ENCODE results near the gene ACAD10.

ACAD10 gene

DNA sequence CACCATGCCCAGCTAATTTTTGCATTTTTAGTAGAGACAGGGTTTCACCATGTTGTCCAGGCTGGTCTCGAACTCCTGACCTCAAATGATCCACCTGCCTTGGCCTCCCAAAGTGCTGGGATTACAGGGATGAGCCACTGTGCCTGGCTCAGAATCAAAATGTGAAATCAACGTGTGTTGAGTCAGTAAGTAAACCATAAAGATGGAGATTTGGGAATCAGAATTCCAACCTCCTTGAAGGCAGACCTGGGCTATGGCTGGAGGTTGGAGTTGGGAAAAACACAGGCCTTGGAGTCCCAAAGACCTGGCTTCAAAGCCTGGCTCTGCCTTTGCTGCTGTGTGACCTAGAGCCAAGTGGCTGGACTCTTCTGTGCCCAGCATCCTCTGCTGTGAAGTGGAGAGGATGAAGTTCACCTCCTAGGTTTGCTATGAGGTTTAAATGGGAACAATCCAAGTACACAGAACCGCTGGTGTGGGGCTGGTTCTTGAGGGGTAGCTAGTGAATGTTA, 91.0 kb downstream of the ACAD10 start:
- no peak for DNase-seq (ENCODE audit: low read depth)

DNA sequence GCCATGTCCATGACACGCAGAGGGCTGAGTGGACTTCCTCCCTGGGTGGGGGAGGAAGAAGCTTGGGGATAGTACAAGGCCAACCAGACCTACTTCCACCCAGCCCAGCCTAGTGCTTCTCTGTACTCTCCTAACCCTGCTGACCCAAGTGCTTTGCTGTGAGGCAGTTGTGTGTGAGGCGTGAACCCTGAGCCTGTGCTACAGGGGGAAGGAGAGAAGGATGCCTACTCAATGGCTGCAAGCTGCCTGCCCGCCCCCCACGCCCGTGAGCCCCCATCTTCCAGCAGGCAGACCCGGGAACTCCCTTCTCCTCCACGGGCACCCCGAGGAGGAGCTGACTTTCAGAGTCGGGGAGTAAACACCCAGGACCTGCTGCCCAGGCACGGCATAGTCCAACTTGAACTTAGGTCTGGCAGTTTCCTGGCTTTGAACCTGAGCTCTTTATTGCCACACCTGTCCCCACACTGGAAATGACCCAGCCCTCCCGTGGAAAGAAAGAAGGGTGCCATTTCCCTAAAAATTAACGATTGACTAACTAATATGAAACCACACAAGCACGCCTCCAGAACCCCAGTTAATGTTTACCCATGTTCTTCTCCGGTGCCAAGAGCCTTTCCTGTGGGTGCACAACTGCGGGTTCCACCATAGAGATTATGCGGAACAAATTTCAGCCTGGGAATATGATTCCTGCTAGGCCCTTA, 91.6 kb downstream of the ACAD10 start:
- DNase-seq (ENCODE audit: low read depth), result no peak

DNA sequence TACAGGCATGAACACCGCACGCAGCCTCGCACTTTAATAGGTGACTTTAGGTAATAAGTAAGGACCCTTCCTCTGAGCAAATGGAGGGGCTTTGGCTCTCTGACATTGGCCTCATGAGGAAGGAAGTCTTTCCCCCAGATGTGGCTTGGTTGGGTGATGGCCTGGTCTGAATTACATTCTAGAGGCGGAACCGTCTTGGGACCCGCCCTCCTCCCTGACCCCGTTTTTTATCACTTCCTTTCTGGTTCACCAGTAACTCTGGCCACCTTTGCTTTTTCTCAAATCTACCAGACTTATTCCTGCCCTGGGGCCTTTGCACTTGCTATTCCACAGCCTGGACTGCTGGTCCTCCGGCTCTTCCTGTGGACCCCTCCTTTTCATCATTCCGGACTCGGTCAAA, 94.3 kb downstream of the ACAD10 start:
- DNase-seq (ENCODE audit: low read depth), result no peak

DNA sequence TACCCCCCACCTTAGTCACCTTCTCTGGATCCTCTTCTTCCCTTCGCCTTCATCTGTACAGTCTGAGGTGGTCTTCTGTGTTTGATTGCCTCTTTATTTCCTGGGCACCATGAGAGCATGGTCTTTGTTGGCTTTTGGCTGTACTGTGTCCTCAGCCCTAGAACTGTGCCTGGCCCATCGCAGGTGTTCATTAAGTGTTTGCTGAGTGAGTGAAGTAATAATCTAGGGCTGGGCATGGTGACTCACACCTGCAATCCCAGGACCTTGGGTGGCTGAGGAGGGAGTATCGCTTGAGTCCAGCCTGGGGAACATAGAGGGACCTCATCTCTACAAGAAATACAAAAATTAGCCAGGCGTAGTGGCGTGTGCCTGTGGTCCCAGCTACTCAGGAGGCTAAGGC, 94.8 kb downstream of the ACAD10 start:
- no peak for DNase-seq (ENCODE audit: low read depth)

DNA sequence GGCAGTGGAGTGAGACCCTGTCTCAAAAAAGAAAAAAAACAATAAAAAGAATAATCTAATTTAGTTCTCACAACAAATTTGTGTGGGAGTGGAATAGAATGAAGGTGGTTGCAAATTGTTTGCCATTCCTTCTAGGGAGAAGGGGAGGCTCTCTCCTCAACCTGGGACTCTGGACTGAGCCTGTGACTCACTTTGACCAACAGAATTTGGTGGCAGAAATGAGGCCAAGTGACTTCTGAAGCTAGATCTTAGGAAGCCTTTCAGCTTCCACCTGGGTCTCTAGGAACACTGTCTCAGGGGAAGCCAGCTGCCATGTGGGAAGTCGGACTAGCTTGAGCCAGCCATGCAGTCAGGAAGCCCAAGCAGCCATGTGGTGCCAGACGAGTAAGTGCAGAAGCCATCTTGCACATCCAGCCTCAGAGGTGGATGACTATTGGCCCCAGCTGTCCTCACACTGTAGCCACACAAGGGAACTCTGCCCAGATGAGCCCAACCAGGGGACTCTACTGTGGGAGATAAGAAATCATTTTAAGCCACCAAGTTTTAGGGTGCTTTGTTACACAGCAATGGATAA, 95.3 kb downstream of the ACAD10 start:
- DNase-seq (ENCODE audit: low read depth), result no peak

DNA sequence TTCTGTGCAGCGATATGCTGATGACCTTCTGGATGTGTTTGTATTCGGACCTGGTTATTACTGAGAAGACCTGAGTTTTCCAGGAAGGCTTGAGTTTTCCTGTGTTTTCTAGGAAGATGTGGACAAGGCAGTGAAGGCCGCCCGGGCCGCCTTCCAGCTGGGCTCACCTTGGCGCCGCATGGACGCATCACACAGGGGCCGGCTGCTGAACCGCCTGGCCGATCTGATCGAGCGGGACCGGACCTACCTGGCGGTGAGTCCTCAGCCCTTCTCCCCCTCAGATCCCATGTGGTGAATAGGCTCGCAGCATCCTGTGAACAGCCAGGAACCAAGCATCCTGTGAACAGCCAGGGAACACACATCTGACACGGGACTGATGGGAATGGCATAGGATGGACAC, 97.2 kb downstream of the ACAD10 start:
- DNase-seq (ENCODE audit: low read depth), result no peak

DNA sequence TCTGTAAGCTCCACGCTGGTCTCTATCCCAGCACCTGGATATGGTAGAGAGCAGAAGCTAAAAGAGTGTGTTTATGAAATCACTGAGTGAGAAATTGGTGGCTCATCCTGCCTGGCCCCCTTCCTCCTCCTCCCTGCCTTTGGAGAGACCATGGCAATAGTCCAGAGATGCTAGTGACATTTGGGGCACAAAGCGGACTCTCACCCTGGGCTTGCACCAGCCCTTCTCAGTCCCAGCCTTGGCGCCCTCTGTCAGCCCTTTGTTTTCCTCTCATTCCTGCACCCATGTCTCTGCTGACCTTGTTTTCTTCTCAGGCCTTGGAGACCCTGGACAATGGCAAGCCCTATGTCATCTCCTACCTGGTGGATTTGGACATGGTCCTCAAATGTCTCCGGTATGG, 99.1 kb downstream of the ACAD10 start:
- DNase-seq (ENCODE audit: low read depth), result no peak

DNA sequence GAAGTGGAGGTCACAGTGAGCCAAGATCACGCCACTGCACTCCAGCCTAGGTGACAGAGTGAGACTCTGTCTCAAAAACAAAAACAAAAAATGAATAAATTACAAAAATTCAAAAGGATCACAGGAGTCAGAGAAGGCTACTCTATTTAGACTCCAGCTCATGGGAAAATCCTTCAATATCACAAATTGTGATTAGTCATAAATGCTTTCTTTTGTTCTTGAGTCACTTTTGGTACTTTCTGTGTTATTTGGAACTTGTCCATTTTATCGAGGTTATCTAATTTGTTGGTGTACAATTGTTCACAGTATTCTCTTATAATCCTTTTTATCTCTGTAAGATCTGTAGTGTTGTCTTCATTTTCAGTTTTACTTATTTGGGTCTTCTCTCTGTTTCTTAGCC, 99.8 kb downstream of the ACAD10 start:
- DNase-seq (ENCODE audit: low read depth), result no peak

DNA sequence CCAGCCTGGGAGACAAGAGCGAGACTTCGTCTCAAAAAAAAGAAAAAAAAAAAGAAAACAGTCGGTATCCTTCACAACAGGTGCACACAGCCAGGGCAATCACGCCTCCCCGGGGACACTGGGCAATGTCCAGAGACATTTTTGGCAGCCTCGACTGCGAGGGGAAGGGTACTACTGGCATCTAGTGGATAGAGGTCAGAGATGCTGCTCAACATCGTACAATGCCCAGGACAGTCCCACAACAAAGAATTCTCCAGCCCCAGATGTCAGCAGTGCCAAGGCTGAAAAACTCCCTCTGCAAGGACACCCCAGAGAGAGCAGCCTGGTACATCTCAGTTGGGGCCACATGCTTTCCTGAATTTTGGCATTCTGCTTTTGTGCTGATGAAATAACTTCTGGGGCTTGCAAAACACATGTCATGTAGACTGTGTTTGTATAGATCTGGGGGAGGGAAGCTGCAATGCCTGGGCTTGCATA, 102.4 kb downstream of the ACAD10 start:
- DNase-seq (ENCODE audit: low read depth), result no peak

DNA sequence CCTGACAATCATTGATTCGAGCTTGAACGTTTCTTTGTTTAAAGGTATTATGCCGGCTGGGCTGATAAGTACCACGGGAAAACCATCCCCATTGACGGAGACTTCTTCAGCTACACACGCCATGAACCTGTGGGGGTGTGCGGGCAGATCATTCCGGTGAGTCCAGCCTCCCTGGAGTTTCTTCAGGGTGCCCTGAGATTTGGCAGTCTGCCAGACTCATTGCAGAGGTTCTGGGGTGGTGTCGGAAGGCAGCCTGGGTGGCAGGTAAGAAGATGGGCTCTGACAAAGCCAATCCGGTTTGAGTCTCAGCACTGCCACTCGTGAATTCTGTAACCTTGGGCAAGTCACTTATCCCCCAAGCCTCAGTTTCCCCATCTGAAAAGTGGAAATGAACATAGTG, 103.9 kb downstream of the ACAD10 start:
- DNase-seq (ENCODE audit: low read depth), result no peak

DNA sequence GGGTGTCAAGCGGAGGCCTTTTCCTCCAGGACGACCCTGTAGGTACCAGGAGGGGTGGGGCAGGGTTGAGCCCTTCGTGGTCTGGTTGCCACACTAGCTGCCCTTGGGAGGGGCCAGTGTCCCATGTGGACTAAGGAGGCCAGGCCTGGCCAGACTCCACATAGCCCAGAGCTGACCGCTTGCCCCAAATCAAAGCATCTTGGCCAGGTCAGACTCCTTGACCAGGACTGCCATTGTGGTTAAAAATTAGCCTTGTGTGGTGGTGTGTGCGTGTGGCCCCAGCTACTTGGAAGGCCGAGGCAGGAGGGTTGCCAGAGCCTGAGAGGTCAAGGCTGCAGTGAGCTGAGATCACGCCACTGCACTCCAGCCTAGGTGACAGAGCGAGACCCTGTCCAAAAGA, 105.7 kb downstream of the ACAD10 start:
- no peak for DNase-seq (ENCODE audit: low read depth)

DNA sequence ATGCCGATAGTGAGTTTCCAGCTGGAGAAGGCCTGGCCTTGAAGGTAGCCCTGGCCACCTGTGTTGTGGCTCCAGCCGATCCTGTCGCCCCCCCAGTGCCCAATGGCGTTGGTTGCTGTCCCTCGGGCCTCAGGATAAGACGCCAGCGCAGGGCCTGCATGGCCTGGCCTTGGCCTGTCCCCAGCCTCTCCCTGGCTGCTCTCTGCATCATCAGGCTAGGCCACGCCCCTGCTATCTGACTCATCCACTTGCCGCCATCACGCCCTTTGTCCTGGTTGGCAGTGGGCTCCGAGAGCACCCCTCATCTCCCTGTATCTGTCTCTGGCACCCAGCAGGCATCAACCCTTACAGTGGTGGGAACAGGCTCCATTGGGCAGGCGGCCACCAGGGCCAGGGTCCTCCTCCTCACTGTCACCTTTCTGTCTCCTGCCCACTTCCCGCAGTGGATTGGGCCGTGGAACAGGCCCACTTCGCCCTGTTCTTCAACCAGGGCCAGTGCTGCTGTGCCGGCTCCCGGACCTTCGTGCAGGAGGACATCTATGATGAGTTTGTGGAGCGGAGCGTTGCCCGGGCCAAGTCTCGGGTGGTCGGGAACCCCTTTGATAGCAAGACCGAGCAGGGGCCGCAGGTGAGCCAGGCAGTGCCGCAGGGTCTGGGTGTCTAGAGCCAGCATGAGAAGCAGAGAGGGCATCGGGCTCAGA, 106.5 kb downstream of the ACAD10 start:
- DNase-seq (ENCODE audit: low read depth), result no peak

DNA sequence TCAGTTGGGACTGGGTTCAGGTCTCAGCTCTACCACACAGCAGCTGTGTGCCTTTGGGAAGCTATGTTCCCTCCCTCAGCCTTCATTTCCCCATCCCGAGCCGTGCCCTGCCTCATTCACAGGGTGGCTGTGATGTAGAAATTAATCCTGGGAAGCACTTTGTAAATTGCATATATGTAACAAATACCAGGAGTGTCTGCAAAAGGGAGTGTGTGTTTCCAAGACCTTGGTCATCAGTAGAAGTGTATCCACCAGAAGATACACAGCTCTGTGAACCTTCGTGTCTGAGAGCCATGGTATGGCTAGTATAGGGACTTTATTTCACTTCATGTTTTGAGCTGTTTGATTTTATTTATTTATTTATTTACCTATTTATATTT, 107.0 kb downstream of the ACAD10 start:
- DNase-seq (ENCODE audit: low read depth), result no peak

DNA sequence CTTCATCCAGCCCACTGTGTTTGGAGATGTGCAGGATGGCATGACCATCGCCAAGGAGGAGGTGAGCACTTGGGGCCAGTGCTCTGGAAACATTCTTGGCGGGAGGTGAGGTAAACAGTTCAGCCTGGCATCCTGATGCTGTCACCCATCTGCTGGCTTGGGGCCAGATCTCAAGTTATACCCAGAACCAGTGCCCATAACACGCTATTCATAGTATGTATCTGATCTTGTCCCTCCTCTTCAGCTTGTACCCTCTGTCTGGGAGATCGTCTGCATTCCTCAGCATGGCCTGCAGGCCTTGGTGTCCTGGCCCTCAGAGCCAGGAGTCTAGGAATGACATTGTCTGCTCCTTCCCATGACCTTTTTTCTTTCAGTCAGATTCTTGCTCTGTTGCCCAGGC, 112.3 kb downstream of the ACAD10 start:
- no peak for DNase-seq (ENCODE audit: low read depth)

DNA sequence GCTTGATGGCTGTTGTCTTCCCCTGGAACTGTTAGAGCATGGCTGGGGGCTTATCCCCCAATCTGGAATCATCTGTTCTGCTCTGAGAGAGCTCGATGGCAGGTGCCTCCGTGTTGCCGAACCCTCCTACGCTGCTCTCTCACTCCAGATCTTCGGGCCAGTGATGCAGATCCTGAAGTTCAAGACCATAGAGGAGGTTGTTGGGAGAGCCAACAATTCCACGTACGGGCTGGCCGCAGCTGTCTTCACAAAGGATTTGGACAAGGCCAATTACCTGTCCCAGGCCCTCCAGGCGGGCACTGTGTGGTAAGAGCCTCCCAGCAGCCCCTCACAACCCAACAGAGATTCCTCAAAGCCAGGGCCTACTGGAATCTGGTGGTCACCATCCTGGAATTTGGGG, 113.9 kb downstream of the ACAD10 start:
- DNase-seq (ENCODE audit: low read depth), result no peak

DNA sequence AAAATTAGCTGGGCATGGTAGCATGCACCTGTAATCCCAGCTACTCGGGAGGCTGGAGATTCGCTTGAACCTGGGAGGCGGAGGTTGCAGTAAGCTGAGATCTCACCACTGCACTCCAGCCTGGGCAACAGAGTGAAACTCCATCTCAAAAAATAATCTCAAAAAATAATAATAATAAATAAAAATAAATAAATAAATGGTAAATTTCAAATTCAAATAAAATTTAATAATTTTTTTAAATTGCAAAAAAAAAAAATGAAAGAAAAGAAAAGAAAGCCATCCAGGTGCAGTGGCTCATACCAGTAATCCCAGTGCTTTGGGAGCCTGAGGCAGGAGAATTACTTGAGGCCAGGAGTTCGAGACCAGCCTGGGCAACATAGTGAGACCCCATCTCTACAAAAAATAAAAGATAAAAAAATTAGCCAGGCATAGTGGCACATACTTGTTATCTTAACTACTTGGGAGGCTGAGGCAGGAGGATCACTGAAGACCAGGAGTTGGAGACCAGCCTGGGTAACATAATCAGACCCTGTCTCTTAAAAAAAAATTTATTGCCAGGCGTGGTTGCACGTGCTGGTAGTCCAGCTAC, 117.3 kb downstream of the ACAD10 start:
- no peak for DNase-seq (ENCODE audit: low read depth)

DNA sequence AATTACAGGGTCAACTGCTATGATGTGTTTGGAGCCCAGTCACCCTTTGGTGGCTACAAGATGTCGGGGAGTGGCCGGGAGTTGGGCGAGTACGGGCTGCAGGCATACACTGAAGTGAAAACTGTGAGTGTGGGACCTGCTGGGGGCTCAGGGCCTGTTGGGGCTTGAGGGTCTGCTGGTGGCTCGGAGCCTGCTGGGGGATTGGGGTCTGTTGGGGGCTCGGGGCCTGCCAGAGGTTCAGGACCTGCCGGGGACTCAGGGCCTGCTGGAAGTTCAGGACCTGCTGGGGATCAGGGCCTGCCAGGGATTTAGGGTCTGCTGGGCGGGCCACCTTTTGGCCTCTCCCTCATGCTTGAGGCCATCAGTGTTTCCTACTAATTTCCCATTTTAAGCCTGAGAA, 118.0 kb downstream of the ACAD10 start:
- DNase-seq (ENCODE audit: low read depth), result no peak

DNA sequence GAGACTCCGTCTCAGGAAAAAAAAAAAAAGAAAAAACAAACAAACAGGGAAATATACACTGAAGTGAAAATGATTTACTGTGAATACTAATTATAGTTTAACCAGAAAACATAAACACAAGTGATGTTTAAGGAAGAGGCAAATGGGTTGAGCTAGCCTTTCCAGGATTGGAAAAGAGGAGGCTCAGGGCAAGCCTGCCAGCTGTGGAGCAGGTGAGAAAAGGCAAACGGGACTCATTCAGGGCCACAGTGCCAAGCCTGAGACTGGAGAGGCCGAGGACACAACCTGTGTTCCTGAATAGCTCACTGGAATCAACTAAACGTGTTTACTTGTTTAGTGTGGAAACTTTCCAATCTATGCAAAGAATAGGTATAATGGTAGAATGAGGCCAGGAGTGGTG, 120.5 kb downstream of the ACAD10 start:
- DNase-seq (ENCODE audit: low read depth), result no peak

All from T-helper 22 cell (primary cell).